H1 (cell line): Measurements from ENCODE around the gene ZBTB42. TPM values are rescaled to one million over a fixed set of nuclear protein-coding genes. Genes with fewer than 3 reads are reported as not detected.

Source experiments
- CTCF ChIA-PET: fragments of 300-600 bp; sonication (Branson Sonifier 250); formaldehyde crosslinking; loops from one replicate; lab custom pipeline; 2021; ENCODE audit not compliant: partially characterized antibody; lab: Charles Lee
- POLR2A ChIA-PET: fragments of 300-600 bp; sonication (Branson Sonifier 250); formaldehyde crosslinking; loops from one replicate; lab custom pipeline; 2021; ENCODE audit warnings: inconsistent platforms; ENCODE audit not compliant: partially characterized antibody; lab: Charles Lee
- DNase-seq, 2 experiments: peaks; one replicate each; pipeline versions ENCODE4 v3.0.0 to v3.0.0-alpha.2; 2010 to 2022; ENCODE audit warnings: low spot score in 2 of 2, low read depth in 1 of 2, mixed read lengths in 1 of 2
- FAIRE-seq: peaks from 2 replicates; lab custom pipeline; 2011; peaks lifted over from hg19 to GRCh38; lab: Jason Lieb, UNC
- H2AFZ ChIP-seq: 2 replicates; pipeline ENCODE4 v1.8.1; 2012; ENCODE audit warnings: low read length, inconsistent platforms
- H2AK5ac ChIP-seq: 2 replicates; pipeline ENCODE4 v1.6.1; 2013; ENCODE audit warnings: low read depth, low read length
- H2BK120ac ChIP-seq: replicated peaks from 2 replicates; pipeline ENCODE3; 2013; ENCODE audit warnings: low read depth, low read length, inconsistent platforms
- H2BK12ac ChIP-seq: 2 replicates; pipeline ENCODE4 v1.6.1; 2013; ENCODE audit warnings: low read depth, low read length
- H2BK15ac ChIP-seq: 2 replicates; pipeline ENCODE4 v1.6.1; 2013; ENCODE audit warnings: low read length
- H2BK20ac ChIP-seq: 2 replicates; pipeline ENCODE4 v1.6.1; 2013; ENCODE audit warnings: low read length
- H2BK5ac ChIP-seq: 2 replicates; pipeline ENCODE4 v1.6.1; 2013; ENCODE audit warnings: low read depth, low read length
- H3K14ac ChIP-seq: 2 replicates; pipeline ENCODE4 v1.6.1; 2013; ENCODE audit warnings: inconsistent platforms; ENCODE audit not compliant: insufficient read length
- H3K18ac ChIP-seq: 2 replicates; pipeline ENCODE4 v1.6.1; 2013; ENCODE audit warnings: low read length; ENCODE audit errors: extremely low read depth
- H3K23ac ChIP-seq: 2 replicates; pipeline ENCODE4 v1.6.1; 2013; ENCODE audit warnings: inconsistent platforms; ENCODE audit not compliant: insufficient read length
- H3K23me2 ChIP-seq: 2 replicates; pipeline ENCODE4 v1.6.1; 2013; ENCODE audit warnings: low read depth, low read length
- H3K27ac ChIP-seq: 2 replicates; pipeline ENCODE4 v1.6.1; 2011; ENCODE audit warnings: low read depth, low read length, inconsistent platforms
- H3K27me3 ChIP-seq, 4 experiments: replicated peaks in 1 of 4; 1 replicate in 1 of 4; 2 replicates in 3 of 4; pipeline versions ENCODE4 v1.6.1 to v1.8.1; 2011 to 2013; ENCODE audit warnings: low read length in 3 of 4, mild to moderate bottlenecking in 3 of 4, inconsistent platforms in 2 of 4, mixed read lengths in 2 of 4, moderate library complexity in 1 of 4; ENCODE audit not compliant: control insufficient read depth in 3 of 4, insufficient read depth in 3 of 4; ENCODE audit errors: extremely low read depth in 1 of 4
- H3K36me3 ChIP-seq, 4 experiments: 2 replicates each; pipeline versions ENCODE4 v1.6.1 to v1.8.1; 2011 to 2013; ENCODE audit warnings: mild to moderate bottlenecking in 4 of 4, low read length in 3 of 4, moderate library complexity in 2 of 4, control low read depth in 1 of 4, inconsistent platforms in 1 of 4; ENCODE audit not compliant: insufficient read depth in 4 of 4, control insufficient read depth in 2 of 4
- H3K4ac ChIP-seq: replicated peaks from 2 replicates; pipeline ENCODE3; 2013; ENCODE audit warnings: low read length, low read depth, mixed read lengths, inconsistent platforms; ENCODE audit not compliant: insufficient read length
- H3K4me1 ChIP-seq, 4 experiments: replicated peaks in 1 of 4; 1 replicate in 1 of 4; 2 replicates in 3 of 4; pipeline versions ENCODE4 v1.6.1 to v1.8.1; 2011 to 2013; ENCODE audit warnings: low read length in 3 of 4, inconsistent platforms in 2 of 4, mixed read lengths in 1 of 4; ENCODE audit not compliant: insufficient read depth in 4 of 4, control insufficient read depth in 3 of 4
- H3K4me2 ChIP-seq, 2 experiments: 2 replicates each; pipeline versions ENCODE4 v1.6.1 to v1.8.1; 2011 to 2013; ENCODE audit warnings: low read depth in 2 of 2, low read length in 2 of 2, control low read depth in 1 of 2, inconsistent platforms in 1 of 2, mild to moderate bottlenecking in 1 of 2; ENCODE audit not compliant: insufficient read depth in 1 of 2
- H3K4me3 ChIP-seq, 4 experiments: fragments of 200-600, 300-600 bp in 1 of 4; sonication (generic), shearing (Covaris generic), sonication (Bioruptor Twin) in 1 of 4; 2 replicates each; pipeline versions ENCODE4 v1.5.1 to v1.8.1; 2011 to 2016; ENCODE audit warnings: low read length in 4 of 4, low read depth in 3 of 4, control low read depth in 2 of 4, inconsistent platforms in 2 of 4, mild to moderate bottlenecking in 2 of 4, mixed read lengths in 1 of 4, moderate library complexity in 1 of 4; ENCODE audit not compliant: insufficient read depth in 2 of 4; ENCODE audit errors: extremely low read depth in 1 of 4
- H3K56ac ChIP-seq: replicated peaks from 2 replicates; pipeline ENCODE3; 2013; ENCODE audit warnings: low read depth, mild to moderate bottlenecking, mixed read lengths, low read length, inconsistent platforms; ENCODE audit not compliant: insufficient read length
- H3K79me1 ChIP-seq: 2 replicates; pipeline ENCODE4 v1.6.1; 2013; ENCODE audit warnings: low read depth, low read length, control low read depth
- H3K79me2 ChIP-seq, 2 experiments: 2 replicates each; pipeline versions ENCODE4 v1.6.1 to v1.8.1; 2012 to 2013; ENCODE audit warnings: low read length in 2 of 2, mild to moderate bottlenecking in 2 of 2, inconsistent platforms in 1 of 2; ENCODE audit not compliant: insufficient read depth in 2 of 2, control insufficient read depth in 1 of 2
- H3K9ac ChIP-seq, 4 experiments: replicated peaks in 1 of 4; 1 replicate in 1 of 4; 2 replicates in 3 of 4; pipeline versions ENCODE4 v1.6.1 to v1.8.1; 2011 to 2013; ENCODE audit warnings: low read depth in 3 of 4, low read length in 3 of 4, control low read depth in 2 of 4, mild to moderate bottlenecking in 2 of 4, moderate library complexity in 2 of 4, inconsistent platforms in 1 of 4; ENCODE audit errors: extremely low read depth in 1 of 4
- H3K9me3 ChIP-seq, 2 experiments: 2 replicates each; pipeline versions ENCODE4 v1.6.1 to v1.8.1; 2012 to 2013; ENCODE audit warnings: mild to moderate bottlenecking in 2 of 2, moderate library complexity in 2 of 2, control low read depth in 1 of 2, inconsistent platforms in 1 of 2, low read depth in 1 of 2, low read length in 1 of 2, mixed read lengths in 1 of 2; ENCODE audit not compliant: insufficient read depth in 2 of 2
- H4K20me1 ChIP-seq, 2 experiments: replicated peaks in 1 of 2; 2 replicates each; pipeline versions ENCODE3 to v1.8.1; 2011 to 2013; ENCODE audit warnings: inconsistent platforms in 2 of 2, low read length in 2 of 2, mild to moderate bottlenecking in 1 of 2; ENCODE audit not compliant: insufficient read depth in 2 of 2, control insufficient read depth in 1 of 2
- H4K5ac ChIP-seq: 2 replicates; pipeline ENCODE4 v1.6.1; 2013; ENCODE audit warnings: low read length, low read depth, mixed read lengths, inconsistent platforms; ENCODE audit not compliant: insufficient read length
- H4K8ac ChIP-seq: 2 replicates; pipeline ENCODE4 v1.8.0; 2013; ENCODE audit warnings: mild to moderate bottlenecking, moderate library complexity, low read length, inconsistent platforms; ENCODE audit not compliant: insufficient read depth; ENCODE audit errors: extremely low read depth
- H4K91ac ChIP-seq: replicated peaks from 2 replicates; pipeline ENCODE3; 2013; ENCODE audit warnings: low read length, mixed read lengths, inconsistent platforms; ENCODE audit not compliant: insufficient read length
- CREB1 ChIP-seq: IDR thresholded peaks from 2 replicates; pipeline ENCODE4 v1.6.1; 2012; ENCODE audit warnings: inconsistent platforms
- EGR1 ChIP-seq: IDR thresholded peaks from 2 replicates; pipeline ENCODE4 v1.6.1; 2011; ENCODE audit warnings: low read depth, low read length, borderline replicate concordance
- GABPA ChIP-seq: IDR thresholded peaks from 2 replicates; pipeline ENCODE4 v1.6.1; 2011; ENCODE audit warnings: mild to moderate bottlenecking, low read length, moderate library complexity, borderline replicate concordance; ENCODE audit not compliant: insufficient read depth
- KDM1A ChIP-seq: fragments of 200-600, 300-600 bp; sonication (generic); IDR thresholded peaks from 2 replicates; pipeline ENCODE4 v1.7.1; 2016; ENCODE audit warnings: mild to moderate bottlenecking, low read length, borderline replicate concordance
- POU5F1 ChIP-seq: IDR thresholded peaks from 2 replicates; pipeline ENCODE4 v1.6.1; 2011; ENCODE audit warnings: low read depth, mild to moderate bottlenecking, low read length, moderate library complexity
- RBBP5 ChIP-seq: IDR thresholded peaks from 2 replicates; pipeline ENCODE4 v1.7.1; 2012; ENCODE audit warnings: low read depth, mild to moderate bottlenecking, inconsistent platforms, low read length, moderate library complexity, borderline replicate concordance
- RFX5 ChIP-seq: IDR thresholded peaks from 2 replicates; pipeline ENCODE4 v1.6.1; 2011; ENCODE audit warnings: low read depth, low read length, improper control_type of control experiment, borderline replicate concordance
- SAP30 ChIP-seq: fragments of 300-600 bp; sonication (generic); IDR thresholded peaks from 2 replicates; pipeline ENCODE4 v1.7.1; 2012; ENCODE audit warnings: low read length, moderate library complexity, mild to moderate bottlenecking, inconsistent platforms; ENCODE audit not compliant: insufficient read depth, insufficient replicate concordance
- SRF ChIP-seq: IDR thresholded peaks from 2 replicates; pipeline ENCODE4 v1.6.1; 2011; ENCODE audit warnings: mild to moderate bottlenecking, low read depth, low read length, moderate library complexity
- TAF1 ChIP-seq: IDR thresholded peaks from 2 replicates; pipeline ENCODE4 v1.6.1; 2011; ENCODE audit warnings: mild to moderate bottlenecking, low read depth, low read length
- TCF12 ChIP-seq: IDR thresholded peaks from 2 replicates; pipeline ENCODE4 v1.6.1; 2011; ENCODE audit warnings: low read depth, mild to moderate bottlenecking, low read length
- TEAD4 ChIP-seq: IDR thresholded peaks from 2 replicates; pipeline ENCODE4 v1.6.1; 2012; ENCODE audit warnings: low read depth, low read length, inconsistent platforms, mixed read lengths
- ZNF274 ChIP-seq: IDR thresholded peaks from 2 replicates; pipeline ENCODE4 v1.7.0; 2012; ENCODE audit warnings: low read length, borderline replicate concordance; ENCODE audit errors: extremely low read depth
- WGBS, 2 experiments: shearing (Covaris generic) in 1 of 2; methylation state at CpG; one replicate each; pipeline versions ENCODE4 v1.1.6 to v1.1.7; 2013 to 2015; ENCODE audit warnings: low lambda C conversion rate in 2 of 2, mixed read lengths in 2 of 2, inconsistent platforms in 1 of 2, low coverage in 1 of 2, missing lambda C conversion rate in 1 of 2; ENCODE audit not compliant: insufficient replicate concordance in 2 of 2, insufficient coverage in 1 of 2, insufficient read length in 1 of 2; ENCODE audit errors: extremely low coverage in 1 of 2, missing lambda C conversion rate in 1 of 2; 5-methylcytosine and 5-hydroxymethylcytosine counted together
- polyA plus RNA-seq, 7 experiments: library from polyadenylated mRNA; depleted of rRNA in 3 of 7; stranded (reverse) in 5 of 7; unstranded in 2 of 7; fragments of >200 nt in 5 of 7; fragments of 200-250 nt in 2 of 7; gene quantifications; 1 replicate in 5 of 7; 2 replicates in 1 of 7; 4 replicates in 1 of 7; pipeline versions ENCODE4 v1.2.1 to v1.2.3, GENCODE V29; 2011 to 2013; ENCODE audit warnings: missing spikeins in 2 of 7, mixed read lengths in 2 of 7
- total RNA-seq: library from RNA; stranded (reverse); fragmentation: NEBNext Ultra II Directional; extraction: Animal tissue kit (Norgen Biotek cat#: 25700); gene quantifications from 2 replicates; pipeline ENCODE4 v1.2.1, GENCODE V29; 2021

ZBTB42 gene
- total and polyA plus RNA-seq, 2 of the 8 experiments (the other 6 are each of a cell fraction or from before 2014, with no cell fraction given) = 2.8 to 3.1 TPM

DNA sequence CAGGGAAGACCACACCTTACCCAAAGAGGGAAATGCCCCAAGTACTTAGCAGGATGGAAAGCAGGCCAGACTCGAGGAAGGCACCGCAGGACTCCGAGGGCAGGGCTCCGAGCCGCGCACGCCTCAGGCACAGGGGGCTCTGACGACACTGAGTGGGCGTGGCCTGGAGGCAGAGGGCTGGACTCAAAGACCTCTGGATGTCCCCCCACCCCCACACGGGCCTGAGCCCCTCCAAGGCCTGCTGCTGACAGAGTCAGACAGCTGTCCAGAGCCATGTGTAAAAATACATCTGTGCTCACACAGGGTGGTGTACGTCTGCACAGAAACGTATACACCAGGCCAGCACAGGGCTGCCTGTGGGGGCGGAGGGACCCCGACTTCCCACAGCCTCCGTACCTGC is 6.8 kb upstream of the ZBTB42 start:
- Histone ChIP-seq H4K8ac (no peak overlapping the region), H3K4me2 (peak overlapping the region; percentile 88 to 93), H3K4me1 (peaks cover 4 to 43% (median 32%) of the 10 kb centered on the region in 4 experiments), H2BK15ac (no peak overlapping the region), H4K5ac (no peak overlapping the region), H3K23me2 (peaks cover 13% of the 10 kb centered on the region; the same call in 1 of the 2 replicates), H2BK12ac (no peak overlapping the region; the same call in 1 of the 2 replicates), H3K36me3 (peaks cover 0 to 4% (median 0%) of the 10 kb centered on the region in 4 experiments; a peak in 3 of 8 replicates), H2AK5ac (peak overlapping the region; percentile 11; the same call in 1 of the 2 replicates), H3K4ac (no peak overlapping the region), H2BK5ac (peak overlapping the region; percentile 22), H3K56ac (no peak overlapping the region), H3K27ac (no peak overlapping the region), H2AFZ (no peak overlapping the region), H3K79me2 (peaks cover 0 to 6% of the 10 kb centered on the region in 2 experiments; a peak in 1 of 4 replicates), H3K27me3 (peaks cover 6 to 40% (median 34%) of the 10 kb centered on the region in 4 experiments), H4K20me1 (peaks cover 23 to 34% of the 10 kb centered on the region in 2 experiments), H3K9me3 (no peaks in the 10 kb centered on the region), H2BK20ac (no peak overlapping the region), H3K79me1 (peaks cover 8% of the 10 kb centered on the region), H4K91ac (no peak overlapping the region), H3K18ac (peak overlapping the region; percentile 26; the same call in 1 of the 2 replicates), H3K23ac (no peak overlapping the region), H2BK120ac (no peak overlapping the region), H3K9ac (no peak overlapping the region), H3K4me3 (peak overlapping the region; percentile 56 to 74 (median 60); a peak in 7 of 8 replicates), H3K14ac (no peak overlapping the region)
- FAIRE-seq = no peak
- POLR2A ChIA-PET = interaction anchor here (1.0 to 1.7 kb wide), 7 partner anchors 9 to 41 kb away, joined by 3 to 9 read pairs (median 4); partner anchors contain the start of gene SIVA1
- CTCF ChIA-PET = interaction anchor here (0.8 to 11.1 kb wide), 6 partner anchors 18 to 251 kb away, joined by 3 to 110 read pairs (median 4); no protein-coding TSS in a partner anchor
- WGBS, 2 experiments = 13% methylated on average over 15 of the region's 15 CpGs; no CpG with 5 or more reads in 1 of the 2 experiments
- DNase-seq = peak; percentile 46 to 92
- TF ChIP-seq TEAD4 = no peak
- TF ChIP-seq POU5F1 = no peak
- TF ChIP-seq TAF1 = 0 out of 2 replicates have a peak, but pooled peaks have one; percentile 23
- TF ChIP-seq SAP30 = no peak
- TF ChIP-seq TCF12 = no peak
- no peak for TF ChIP-seq EGR1
- no peak for TF ChIP-seq RBBP5
- TF ChIP-seq KDM1A = no peak
- TF ChIP-seq GABPA = peak; percentile 65; the same call in 1 of the 2 replicates
- no peak for TF ChIP-seq SRF
- no peak for TF ChIP-seq ZNF274
- TF ChIP-seq CREB1 = peak; percentile 65; the same call in 1 of the 2 replicates
- TF ChIP-seq RFX5 = no peak
